ENCODE results near the gene RNF38.
"Not testable (repeated sequence)": the region's sequence is repeated elsewhere in the genome, so short reads cannot be mapped to it uniquely, and the experiment has no call there.

The RNF38 gene

DNA sequence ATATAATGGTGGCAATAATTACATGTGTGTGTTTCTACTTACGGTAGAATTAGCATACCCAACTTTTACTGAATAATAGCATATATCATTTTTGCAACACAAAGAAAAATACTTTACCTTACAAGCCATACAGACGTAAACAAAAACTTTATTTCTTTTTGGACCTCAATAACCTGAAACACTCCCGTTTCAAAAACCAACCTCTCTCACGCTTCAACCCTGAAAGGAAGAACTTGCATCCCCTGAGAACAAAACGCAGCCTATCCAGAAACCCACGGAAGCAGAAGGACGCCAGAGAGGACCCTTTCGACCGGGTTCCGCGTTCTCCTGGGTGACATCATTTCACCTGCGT, at the start of gene RNF38:
Gene RNF38 (minus strand): TSS at position 290 of the 352 bp plus-strand sequence. CDS start 161 bp downstream, at position 129.
- DNase-seq (ENCODE audit: low spot score): no peak

DNA sequence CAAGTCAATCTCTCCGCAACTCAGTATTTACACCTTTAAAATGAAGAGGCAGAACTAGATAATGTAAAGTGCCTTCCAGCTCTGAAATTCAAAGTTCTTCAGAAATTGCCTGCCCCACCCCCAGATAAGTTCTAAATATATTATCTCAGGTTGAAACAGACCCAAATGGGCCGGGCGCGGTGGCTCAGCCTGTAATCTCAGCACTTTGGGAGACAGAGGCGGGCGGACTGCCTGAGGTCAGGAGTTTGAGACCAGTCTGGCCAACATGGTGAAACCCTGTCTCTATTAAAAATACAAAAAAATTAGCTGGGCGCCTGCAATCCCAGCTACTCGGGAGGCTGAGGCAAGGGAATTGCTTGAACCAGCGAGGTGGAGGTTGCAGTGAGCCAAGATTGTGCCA, 48.5 kb upstream of the RNF38 start:
- DNase-seq (ENCODE audit: low spot score): not testable (repeated sequence)

DNA sequence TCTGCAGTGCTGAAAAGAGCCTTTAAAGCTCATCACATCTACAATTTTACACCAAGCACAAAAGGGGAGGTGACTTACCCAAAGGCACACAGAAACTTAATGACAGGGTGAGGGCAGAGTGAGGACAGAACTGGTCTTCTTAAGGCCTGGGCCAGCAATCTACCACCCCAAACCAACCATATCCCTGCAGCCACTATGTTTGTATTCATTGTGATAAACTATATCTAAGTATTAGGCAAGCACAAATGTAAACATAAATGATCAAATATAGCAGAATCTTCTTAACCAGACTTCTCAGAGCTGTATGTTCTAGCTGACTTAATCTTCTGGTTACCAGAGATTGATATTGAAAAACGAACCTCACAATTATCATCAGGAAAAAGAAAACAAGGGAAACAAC, 47.9 kb upstream of the RNF38 start:
- no peak for DNase-seq (ENCODE audit: low spot score)

DNA sequence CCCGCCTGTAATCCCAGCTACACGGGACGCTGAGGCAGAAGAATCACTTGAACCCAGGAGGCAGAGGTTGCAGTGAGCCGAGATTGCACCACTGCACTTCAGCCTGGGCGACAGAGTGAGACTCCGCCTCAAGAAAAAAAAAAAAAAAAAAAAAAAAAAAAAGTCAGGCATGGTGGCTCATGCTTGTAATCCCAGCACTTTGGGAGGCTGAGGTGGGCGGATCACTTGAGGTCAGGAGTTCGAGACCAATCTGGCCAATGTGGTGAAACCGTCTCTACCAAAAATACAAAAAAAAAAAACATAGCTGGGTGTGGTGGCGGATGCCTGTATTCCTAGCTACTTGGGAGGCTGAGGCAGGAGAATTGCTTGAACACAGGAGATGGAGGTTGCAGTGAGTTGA, 46.6 kb upstream of the RNF38 start:
- DNase-seq (ENCODE audit: low spot score): not testable (repeated sequence)

DNA sequence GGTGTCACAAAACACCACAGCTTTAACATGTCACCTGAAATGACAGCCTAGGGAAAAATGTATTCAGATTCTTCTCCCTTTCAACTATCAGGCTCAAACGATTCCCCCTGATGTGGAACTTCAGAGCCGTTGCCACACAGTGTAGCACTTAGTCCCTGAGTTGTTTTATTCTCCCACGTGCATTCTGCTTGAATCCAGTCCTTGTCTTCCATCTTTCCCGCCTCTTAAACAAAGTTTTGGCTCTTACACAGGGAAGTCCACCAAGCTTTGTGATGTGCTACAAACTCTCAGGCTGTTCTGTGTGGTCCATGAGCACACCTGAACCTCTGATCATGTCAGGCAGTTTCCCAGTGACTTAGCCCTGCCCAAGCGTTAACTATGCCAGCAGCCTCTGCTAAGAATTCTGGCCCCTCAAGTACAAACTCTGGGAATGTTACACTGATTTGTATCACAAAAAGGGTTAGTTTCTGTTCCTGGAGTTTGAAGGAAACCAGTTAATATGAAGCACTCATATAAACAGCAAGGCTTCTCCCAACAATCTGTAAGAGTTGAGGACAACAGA, 45.8 kb upstream of the RNF38 start:
- no peak for DNase-seq (ENCODE audit: low spot score)

DNA sequence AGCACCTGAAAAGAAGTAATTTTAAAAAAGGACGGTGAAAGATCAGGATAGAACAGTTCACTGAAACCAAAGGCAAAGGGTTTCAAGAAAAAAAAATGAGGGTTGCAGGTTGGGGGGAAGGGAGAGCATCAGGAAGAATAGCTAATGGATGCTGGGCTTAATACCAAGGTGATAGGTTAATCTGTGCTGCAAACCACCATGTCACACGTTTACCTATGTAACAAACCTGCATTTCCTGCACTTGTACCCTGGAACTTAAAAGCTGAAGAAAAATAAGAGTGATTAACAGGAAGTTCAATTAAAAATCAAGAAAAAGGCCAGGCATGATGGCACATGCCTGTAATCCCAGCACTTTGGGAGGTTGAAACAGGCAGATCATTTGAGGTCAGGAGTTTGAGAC, 44.1 kb upstream of the RNF38 start:
- DNase-seq (ENCODE audit: low spot score): no peak

DNA sequence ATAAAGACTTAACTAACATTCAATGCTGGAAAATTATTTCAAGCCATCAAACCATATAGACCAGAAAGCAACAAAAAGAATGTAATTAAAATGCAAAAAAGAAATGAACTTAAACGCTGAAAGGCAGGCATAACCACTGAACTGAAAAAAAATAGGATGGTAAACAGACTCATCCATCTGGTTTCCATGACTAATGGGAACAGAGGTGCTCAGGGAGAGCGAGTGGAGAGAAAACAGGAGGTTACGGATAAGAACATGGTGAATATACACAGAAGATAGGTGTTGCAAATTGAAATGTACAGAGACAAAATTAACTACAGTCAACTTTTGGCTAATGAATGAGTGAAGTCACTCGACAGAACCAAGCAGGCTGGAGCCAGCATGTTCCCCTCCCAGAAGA, 43.5 kb upstream of the RNF38 start:
- peak; percentile 31 for DNase-seq (ENCODE audit: low spot score)

DNA sequence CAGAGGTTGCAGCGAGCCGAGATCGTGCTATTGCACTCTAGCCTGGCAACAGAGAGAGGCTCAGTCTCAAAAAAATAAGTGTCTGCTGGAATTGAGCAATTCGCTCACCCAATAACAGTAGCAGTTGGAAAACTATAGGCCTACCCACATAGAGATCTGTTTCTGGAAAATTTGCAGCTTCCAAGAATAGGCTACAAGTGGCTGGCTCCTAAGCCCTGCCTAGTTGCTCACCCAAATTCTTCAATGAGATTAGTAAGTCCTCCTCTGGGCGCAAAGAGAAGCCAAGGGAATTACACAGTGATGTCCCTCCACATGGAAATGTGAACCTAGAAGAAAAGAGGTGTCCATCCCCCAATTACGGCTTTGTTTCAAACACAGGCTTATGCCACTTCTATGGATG, 42.6 kb upstream of the RNF38 start:
- no peak for DNase-seq (ENCODE audit: low spot score)

DNA sequence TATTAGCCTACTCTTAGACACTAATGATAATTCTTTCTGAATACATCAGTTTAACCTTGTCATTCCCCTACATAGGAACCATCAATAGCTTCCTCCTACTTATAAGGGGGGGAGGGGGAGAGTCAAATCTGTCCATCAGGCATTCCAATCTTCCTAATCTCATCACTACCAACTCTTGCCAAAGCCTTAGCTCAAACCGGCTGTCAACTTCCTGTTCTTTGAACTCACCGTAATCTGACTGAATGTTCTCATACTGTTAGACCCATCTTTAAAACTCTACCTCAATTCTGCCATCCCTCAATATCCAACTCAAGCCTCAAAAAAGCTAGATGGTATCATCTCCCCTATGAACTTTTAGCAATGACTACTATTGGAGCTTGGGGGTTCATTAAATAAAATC, 41.9 kb upstream of the RNF38 start:
- no peak for DNase-seq (ENCODE audit: low spot score)

DNA sequence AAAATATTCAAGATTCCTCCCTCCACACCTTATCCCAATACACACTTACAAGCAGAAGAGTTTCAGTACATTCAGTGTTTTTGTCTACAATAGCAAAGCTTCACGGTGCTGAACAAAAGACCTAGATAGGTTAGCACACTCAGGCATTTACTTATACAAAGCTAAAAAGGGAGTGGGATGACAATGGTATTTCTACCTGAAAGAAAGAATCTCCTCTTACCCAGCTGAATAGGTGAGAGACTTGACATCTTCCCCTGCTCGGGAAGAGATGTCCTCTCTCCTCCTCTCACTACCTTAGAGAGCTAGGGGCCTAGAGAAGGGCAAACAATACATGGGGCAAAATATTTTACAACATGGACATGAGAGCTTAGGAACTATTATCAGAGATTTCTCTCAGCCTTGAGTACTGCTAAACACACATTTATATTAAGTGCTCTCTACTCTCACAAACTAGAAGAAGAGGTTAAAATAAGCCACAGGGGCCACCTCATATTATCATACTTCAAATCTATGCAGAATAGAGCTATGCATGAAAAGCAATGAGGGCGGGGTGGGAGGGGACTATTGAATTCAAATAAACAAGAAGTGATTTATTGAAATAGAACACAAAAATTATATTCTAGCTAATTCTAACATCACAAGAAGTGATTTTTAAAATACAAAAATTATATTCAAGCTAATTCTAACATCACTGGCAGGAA, 38.6 kb upstream of the RNF38 start:
- DNase-seq (ENCODE audit: low spot score): no peak

DNA sequence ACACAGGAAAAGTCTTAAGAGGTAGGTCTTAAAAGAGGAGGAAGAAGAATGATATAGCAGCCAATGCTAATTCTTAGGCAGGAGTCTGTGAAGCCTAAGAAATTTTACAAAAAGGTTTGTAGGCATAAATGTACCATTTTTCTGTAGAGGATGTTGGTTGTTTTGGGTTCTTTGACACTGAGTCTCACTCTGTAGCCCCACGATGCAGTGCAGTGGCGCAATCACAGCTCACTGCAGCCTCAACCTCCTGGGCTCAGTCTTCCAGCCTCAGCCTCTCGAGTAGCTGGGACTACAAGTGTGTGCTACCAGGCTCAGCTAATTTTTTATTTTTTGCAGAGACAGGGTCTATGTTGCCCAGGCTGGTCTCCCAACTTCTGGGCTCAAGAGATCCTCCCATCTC, 37.7 kb upstream of the RNF38 start:
- no peak for DNase-seq (ENCODE audit: low spot score)

DNA sequence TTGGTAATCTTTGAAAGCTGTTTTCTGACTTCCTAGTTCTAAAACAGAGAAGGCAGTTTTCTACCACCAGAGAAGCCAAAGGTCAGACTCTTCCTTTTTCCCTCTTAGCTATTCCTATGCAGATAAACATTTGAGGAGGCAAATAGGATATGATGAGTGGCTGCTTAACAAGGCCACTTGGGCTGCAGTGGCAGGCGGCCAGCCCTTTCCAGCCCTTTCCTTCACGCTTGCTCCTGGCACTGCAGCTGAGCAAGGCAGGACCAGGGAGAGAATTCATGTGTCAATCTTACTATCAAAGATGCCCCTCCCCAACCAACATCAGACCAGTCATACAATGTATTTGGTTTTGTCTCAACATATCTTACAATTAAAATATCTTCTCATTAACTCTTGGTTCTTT, 36.8 kb upstream of the RNF38 start:
- no peak for DNase-seq (ENCODE audit: low spot score)

DNA sequence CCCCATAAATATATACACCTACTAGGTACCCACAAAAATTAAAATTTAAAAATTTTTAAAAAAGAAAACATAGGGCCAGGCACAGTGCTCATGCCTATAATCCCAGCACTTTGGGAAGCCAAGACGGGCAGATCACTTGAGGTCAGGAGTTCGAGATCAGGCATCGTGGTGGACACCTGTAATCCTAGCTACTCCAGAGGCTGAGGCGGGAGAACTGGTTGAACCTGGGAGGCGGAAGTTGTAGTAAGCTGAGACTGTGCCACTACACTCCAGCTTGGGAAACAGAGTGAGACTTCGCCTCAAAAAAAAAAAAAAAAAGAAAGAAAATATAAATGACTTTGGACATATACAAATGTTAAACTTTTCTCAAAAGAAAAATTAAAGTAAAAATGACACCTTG, 33.3 kb upstream of the RNF38 start:
- DNase-seq (ENCODE audit: low spot score): no peak

DNA sequence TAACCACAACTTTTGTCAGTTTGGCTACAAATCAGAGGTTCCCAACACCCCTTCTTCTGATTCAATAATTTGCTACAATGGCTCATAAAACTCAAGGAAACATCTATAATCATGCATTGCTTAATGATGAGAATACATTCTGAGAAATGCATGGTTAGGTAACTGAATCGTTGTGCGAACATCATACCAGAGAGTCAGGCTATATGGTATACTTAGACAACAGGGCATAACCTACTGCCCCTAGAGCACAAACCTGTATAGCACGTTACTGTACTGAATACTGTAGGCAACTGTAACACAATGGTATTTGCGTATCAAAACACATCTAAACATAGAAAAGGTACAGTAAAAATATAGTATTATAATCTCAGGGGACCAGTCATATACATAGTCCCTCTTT, 31.0 kb upstream of the RNF38 start:
- DNase-seq (ENCODE audit: low spot score): no peak

DNA sequence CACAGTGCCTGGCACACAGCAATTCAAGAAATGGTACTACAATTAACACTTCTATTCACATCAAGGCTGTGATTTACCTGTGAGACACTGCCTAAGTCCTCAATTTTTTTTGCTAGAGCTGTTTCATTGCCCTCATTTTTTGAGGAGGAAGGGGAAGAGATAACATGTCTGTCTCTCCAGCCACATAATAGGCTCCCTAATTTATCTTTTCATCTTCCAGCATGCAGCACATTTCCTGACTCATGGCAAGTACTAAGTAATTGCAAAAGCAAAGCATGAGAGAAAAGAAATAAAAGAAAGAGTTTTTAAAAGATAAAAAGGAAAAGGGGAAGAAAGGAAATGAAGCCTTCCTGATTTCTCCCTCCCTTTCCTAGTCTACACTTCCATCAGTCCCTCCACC, 26.9 kb upstream of the RNF38 start:
- no peak for DNase-seq (ENCODE audit: low spot score)

DNA sequence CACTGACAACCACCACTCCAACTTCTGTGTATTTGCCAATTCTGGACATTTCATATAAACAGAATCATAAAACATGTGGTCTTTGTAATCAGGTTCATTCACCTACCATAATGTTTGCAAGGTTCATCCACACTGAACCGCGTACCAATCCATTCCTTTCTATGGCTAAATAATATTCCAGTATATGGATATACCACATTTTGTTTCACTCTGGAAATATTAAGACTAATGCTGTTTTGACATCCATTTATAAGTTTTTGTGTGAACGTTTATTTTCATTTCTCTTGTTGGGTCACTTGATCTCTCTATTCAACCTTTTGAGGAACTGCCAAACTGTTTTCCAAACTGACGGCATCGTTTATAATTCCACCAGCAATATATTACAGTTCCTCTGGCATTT, 26.3 kb upstream of the RNF38 start:
- no peak for DNase-seq (ENCODE audit: low spot score)

DNA sequence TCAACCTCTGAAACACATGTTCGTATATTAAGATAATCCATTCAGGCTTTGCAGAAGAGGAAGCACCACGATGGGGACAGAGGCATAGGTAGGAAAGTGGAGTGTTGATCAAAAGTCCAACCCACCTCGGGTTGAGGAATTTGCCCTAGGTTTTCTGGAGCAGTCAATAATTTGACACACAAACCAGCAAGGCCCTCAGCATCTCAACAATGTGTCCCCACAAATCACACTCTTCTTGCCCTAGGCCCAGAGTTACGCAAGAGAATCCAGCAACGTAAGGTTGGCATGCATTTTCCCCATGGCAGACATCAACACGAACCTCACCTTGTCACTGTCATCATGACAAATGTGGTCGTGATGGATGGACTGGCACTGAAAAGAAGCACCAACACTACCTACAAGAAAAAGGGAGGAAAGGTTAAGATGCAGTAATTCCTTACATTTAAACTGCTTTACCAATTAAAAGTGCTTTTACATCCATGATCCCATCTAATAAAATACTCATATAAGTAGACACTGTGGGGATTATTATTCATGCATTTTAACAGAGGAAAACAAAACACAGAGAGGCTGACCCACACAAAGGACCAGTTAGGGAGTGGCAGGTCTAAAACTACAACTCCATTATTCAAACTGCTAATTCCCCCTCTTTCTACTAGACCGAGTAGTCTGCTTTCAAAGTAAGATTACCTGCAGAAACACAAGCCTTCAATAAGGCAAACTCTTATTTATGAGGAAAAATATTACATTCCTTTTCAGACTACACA, 24.4 kb upstream of the RNF38 start:
- no peak for DNase-seq (ENCODE audit: low spot score)

DNA sequence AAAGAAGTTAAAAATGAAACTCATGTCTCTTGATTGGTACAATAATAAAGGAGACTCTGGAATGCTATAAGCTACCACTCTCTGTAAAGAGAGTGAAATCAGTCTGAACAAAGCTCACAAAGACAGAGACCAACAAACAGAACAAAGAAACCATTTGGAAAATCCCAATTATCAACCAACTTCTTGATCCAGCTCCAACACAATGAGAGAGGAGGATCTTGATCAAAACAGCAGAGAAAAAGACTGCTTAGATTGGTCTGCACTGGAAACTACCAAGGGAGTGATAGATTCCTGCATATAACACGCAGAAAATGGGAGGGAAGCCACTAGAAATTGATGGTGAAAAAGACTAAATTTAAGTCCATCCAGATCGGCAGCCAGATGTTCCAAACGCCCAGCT, 23.1 kb upstream of the RNF38 start:
- DNase-seq (ENCODE audit: low spot score): no peak

DNA sequence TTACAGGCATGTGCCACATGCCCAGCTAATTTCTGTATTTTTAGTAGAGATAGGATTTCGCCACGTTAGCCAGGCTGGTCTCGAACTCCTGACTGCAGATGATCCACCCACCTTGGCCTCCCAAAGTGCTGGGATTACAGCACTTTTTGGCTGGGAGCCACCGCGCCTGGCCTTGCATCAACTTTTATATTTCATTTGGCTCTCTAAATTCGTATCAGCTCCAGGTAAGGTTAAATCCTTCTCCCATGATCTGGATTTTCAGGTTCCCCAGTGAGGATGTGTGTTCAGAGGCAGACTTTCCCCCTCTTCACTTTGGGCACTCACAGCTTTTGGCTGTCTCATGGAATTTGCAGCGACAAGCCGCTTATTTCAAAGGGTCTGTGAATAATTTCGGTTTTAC, 16.8 kb upstream of the RNF38 start:
- no peak for DNase-seq (ENCODE audit: low spot score)

DNA sequence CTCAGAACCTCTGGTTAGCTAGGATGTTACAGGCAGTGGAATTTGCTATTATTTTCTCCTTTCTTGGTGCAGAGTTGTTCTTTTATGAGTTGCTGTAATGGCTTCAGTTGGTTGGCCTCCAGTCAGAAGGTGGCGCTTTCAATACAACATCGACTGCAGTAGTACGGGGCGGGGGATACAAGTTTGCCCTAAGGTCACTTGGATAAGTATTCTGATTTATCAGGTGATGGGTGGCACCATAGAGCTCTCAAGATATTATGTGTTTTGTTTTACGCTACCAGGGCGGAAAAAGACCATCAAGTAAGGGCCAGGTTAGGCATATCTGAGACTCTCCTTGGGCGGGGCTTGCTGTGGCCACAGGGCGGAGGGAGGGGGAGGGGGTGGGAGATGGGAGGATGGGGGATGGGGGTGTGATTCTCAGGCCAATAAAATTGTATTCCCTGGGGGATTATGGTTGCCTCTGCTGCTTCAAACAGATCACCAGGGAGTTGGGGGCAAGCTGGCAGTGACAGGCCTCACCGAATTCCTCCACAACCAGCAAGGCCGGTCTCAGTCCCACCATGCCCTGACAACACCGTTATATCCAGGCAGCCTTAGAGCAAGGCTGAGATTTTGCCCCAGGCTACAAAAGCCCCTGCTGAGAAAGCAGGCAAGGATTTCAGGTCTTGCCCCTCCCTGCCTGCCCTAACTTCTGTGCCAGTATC, 15.9 kb upstream of the RNF38 start:
- DNase-seq (ENCODE audit: low spot score): no peak

DNA sequence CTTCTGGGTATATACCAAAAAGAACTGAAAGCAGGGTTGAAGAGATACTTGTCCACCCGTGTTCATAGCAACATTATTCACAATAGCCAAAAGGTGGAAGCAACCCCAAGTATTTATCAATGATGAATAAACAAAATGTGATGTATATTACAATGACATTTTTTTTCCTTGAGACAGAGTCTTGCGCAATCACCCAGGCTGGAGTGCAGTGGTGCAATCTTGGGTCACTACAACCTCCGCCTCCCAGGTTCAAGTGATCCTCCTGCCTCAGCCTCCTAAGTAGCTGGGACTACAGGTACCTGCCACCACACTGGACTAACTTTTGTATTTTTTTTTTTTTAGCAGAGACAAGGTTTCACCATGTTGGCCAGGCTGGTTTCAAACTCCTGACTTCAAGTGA, 11.3 kb upstream of the RNF38 start:
- not testable (repeated sequence) for DNase-seq (ENCODE audit: low spot score)

DNA sequence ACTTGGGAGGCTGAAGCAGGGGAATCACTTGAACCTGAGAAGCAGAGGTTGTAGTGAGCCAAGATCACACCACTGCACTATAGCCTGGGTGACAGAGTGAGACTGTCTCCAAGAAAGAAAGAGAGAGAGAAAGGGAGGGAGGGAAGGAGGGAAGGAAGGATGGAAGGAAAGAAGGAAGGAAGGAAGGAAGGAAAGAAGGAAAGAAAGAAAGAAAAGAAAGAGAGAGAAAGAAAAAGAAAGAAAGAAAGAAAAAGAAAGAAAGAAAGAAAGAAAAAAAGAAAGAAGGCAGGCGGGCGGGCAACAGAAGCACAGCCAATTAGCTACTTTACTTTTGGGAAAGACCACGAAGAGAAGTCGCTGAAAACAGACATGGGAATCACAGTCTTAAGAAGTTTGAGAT, 9.0 kb upstream of the RNF38 start:
- not testable (repeated sequence) for DNase-seq (ENCODE audit: low spot score)

DNA sequence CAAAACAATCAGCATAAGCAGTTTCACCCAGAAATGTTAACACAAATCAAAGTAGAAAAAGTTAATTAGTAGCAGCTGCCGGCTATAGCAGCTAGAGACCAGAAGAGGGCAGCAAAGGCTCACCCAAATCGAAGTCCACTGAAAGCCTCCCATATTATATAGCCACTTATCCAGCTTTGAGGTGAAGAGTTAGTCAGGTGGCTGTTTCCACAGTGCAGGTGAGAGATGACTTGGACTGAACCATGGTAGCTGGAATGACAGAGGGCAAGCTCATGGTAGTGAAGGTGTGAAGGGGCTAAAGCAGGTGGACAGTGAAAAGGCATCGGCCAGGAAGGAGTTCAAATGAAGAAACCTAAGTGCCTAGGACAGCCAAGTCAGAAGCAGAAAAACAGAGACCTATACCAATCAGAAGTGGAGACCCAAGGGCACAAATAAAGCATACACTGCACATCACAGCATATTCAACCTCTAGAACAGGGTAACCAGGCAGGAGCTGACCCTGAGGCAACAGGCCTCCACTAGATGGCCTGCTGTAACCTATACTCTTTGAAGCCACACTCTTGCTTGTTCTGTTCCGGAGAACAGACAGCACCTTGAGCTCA, 7.2 kb upstream of the RNF38 start:
- peak; percentile 65 for DNase-seq (ENCODE audit: low spot score)
